AG04449 (cell line): ENCODE results near the gene CADM1.

Experiments
- CTCF ChIA-PET: fragments of 350-600 bp; formaldehyde crosslinking; extraction: SDS; loops from one replicate; lab custom pipeline; 2021; ENCODE audit warnings: antibody characterized with exemption; lab: Yijun Ruan, JAX
- POLR2A ChIA-PET: fragments of 400-600, 350-600 bp; formaldehyde crosslinking; extraction: SDS; loops from one replicate; lab custom pipeline; 2020; ENCODE audit warnings: antibody characterized with exemption, inconsistent platforms; lab: Yijun Ruan, JAX
- DNase-seq: peaks from one replicate; pipeline ENCODE4 v3.0.0-alpha.2; 2010; ENCODE audit warnings: low read depth, low spot score
- H3K4me3 ChIP-seq: 2 replicates; pipeline ENCODE4 v1.5.1; 2011; ENCODE audit warnings: low read depth, mild to moderate bottlenecking, control low read depth, low read length
- TF ChIP-seq, protein P1 (sequence below): IDR thresholded peaks from one replicate; pipeline ENCODE4 v1.5.1; 2011; ENCODE audit warnings: mild to moderate bottlenecking, moderate library complexity, low read length, control low read depth, inconsistent platforms; ENCODE audit not compliant: insufficient read depth; ENCODE audit errors: missing control alignments

CADM1 gene

GRCh38 chr11:115460512-115460911 is 43.7 kb downstream of the CADM1 start:
- no peak overlapping the region for H3K4me3 ChIP-seq
- DNase-seq, result no peak
- TF ChIP-seq, protein P1, sequence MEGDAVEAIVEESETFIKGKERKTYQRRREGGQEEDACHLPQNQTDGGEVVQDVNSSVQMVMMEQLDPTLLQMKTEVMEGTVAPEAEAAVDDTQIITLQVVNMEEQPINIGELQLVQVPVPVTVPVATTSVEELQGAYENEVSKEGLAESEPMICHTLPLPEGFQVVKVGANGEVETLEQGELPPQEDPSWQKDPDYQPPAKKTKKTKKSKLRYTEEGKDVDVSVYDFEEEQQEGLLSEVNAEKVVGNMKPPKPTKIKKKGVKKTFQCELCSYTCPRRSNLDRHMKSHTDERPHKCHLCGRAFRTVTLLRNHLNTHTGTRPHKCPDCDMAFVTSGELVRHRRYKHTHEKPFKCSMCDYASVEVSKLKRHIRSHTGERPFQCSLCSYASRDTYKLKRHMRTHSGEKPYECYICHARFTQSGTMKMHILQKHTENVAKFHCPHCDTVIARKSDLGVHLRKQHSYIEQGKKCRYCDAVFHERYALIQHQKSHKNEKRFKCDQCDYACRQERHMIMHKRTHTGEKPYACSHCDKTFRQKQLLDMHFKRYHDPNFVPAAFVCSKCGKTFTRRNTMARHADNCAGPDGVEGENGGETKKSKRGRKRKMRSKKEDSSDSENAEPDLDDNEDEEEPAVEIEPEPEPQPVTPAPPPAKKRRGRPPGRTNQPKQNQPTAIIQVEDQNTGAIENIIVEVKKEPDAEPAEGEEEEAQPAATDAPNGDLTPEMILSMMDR, result no peak
- CTCF ChIA-PET, result interaction anchor here (1.2 kb wide), 1 partner anchor 126 kb away, joined by 4 read pairs; no protein-coding TSS in a partner anchor
- POLR2A ChIA-PET, result no interaction called here

DNA sequence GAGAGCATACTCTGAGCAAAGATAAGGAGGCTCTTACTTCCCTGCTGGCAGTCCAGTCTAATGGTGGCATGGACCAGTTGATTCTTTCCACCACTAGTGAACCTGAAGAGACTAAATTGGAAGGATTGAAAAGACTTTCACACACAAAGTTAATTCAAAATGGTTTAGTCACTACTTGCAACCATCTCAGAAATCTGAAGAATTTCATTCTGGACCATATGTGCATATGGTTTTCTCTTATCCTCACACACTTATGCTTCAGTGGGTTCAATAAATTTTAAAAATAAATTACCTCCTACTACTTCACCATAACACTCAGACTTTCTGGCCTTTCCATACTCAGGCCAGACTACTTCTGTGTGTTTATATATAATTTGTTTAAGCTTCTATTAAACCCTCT is 44.7 kb downstream of the CADM1 start:
- peak; percentile 74 for DNase-seq
- no peak overlapping the region for H3K4me3 ChIP-seq
- TF ChIP-seq, protein P1, result no peak
- ChIA-PET CTCF (no interaction called here), POLR2A (no interaction called here)

DNA sequence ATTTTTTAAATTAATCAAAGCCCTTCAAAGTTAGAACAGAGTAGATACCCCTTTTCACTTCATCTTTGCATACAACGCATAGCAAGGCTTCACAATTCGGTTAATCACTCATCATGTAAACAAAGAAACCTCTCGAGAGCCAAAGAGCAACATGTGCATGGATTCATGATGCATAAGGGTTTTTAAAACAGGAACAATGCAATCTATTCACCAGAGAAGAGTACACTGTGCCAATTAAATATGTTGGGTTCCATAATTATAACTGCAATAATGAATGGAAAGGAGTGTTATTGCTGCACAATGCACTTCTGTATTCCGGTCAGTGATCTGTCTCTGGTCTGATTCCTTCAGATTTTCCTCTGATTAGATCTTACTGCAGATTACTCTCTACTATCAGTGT is 45.3 kb downstream of the CADM1 start:
- ChIA-PET CTCF (no interaction called here), POLR2A (no interaction called here)
- peak overlapping the region; percentile 7; the same call in 1 of the 2 replicates for H3K4me3 ChIP-seq
- DNase-seq, result no peak
- TF ChIP-seq, protein P1, result no peak

DNA sequence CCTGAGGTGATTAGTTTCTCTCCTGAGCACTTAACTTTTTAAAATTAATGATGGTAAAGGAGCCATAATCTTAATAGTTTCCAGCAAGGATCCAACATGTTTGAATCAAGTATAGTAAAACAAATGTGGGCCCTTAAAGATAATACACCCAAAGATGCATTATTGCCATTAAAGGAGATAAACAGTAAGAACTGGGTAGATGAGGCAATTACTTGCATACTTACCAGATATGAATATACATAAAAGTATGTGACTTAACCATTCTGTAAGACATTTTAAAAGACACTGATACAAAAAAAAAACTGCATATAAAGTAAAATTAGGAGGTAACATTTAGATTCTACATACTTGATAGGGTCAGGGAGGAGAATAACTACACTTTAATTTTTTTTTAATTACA is 48.2 kb downstream of the CADM1 start:
- DNase-seq, result no peak
- CTCF ChIA-PET, result no interaction called here
- no peak overlapping the region for H3K4me3 ChIP-seq
- POLR2A ChIA-PET, result no interaction called here
- TF ChIP-seq, protein P1, result no peak

- no peak overlapping the region for H3K4me3 ChIP-seq
- DNase-seq, result no peak
- ChIA-PET POLR2A (no interaction called here), CTCF (no interaction called here)
- TF ChIP-seq, protein P1, result no peak
Observed at GRCh38 chr11:115455613-115456012, 48.6 kb downstream of the CADM1 start.

DNA sequence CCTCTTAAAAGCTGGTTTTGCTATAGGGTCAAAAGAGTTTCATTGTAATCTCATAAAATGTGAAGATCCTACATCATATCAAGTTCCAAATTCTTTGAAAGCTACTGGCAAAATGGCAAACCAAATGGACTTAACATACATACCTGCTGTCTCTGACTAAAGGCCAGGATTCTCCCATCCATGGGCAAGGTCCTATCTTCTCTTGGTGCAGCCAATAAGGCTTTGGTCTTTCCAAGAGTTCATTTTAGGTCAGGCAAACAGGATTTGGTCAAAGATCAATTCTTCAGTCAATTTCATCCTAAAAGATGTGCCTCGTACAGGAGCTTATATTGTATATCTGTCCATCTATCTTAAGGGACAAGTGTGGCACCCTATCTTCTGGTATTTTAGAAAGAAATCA is 49.7 kb downstream of the CADM1 start:
- no peak overlapping the region for H3K4me3 ChIP-seq
- TF ChIP-seq, protein P1, result no peak
- CTCF ChIA-PET, result interaction anchor here (0.7 kb wide), 1 partner anchor 159 kb away, joined by 5 read pairs; no protein-coding TSS in a partner anchor
- no peak for DNase-seq
- POLR2A ChIA-PET, result no interaction called here
